GM23338 (cell line): ENCODE results near the gene PACS2. TPM values are rescaled to one million over a fixed set of nuclear protein-coding genes. Genes with fewer than 3 reads are reported as not detected.
A peak's percentile ranks its signal among the peaks of the same experiment; 100 is the strongest.

Experiments used
- ATAC-seq: fragments of 200-7000 bp; cut with Tn5 transposase; 3 replicates; pipeline ENCODE4 v1.9.1; 2020
- DNase-seq: peaks from one replicate; pipeline ENCODE4 v3.0.0-alpha.2; 2015; ENCODE audit warnings: low spot score
- H2AFZ ChIP-seq: fragments of 200-600 bp; sonication (generic); 2 replicates; pipeline ENCODE4 v1.8.0; 2016; ENCODE audit warnings: antibody characterized with exemption, mild to moderate bottlenecking, moderate library complexity
- H3F3A ChIP-seq: fragments of 200-600 bp; sonication (generic); replicated peaks from 2 replicates; pipeline ENCODE4 v1.8.0; 2017; ENCODE audit warnings: antibody characterized with exemption, mixed run types, low read depth
- H3K27ac ChIP-seq: fragments of 200-600 bp; sonication (generic); 2 replicates; pipeline ENCODE4 v1.6.1; 2016; ENCODE audit warnings: low read depth
- H3K27me3 ChIP-seq: fragments of 200-600 bp; sonication (generic); 2 replicates; pipeline ENCODE4 v1.8.0; 2016; ENCODE audit warnings: mild to moderate bottlenecking, mixed run types, moderate library complexity; ENCODE audit not compliant: insufficient read depth
- H3K36me3 ChIP-seq: fragments of 200-600 bp; sonication (generic); 2 replicates; pipeline ENCODE4 v1.8.0; 2016; ENCODE audit warnings: mild to moderate bottlenecking; ENCODE audit not compliant: insufficient read depth
- H3K4me1 ChIP-seq: fragments of 200-600 bp; sonication (generic); 2 replicates; pipeline ENCODE4 v1.8.0; 2016; ENCODE audit warnings: mild to moderate bottlenecking, moderate library complexity; ENCODE audit not compliant: insufficient read depth
- H3K4me2 ChIP-seq: fragments of 200-600 bp; sonication (generic); 2 replicates; pipeline ENCODE4 v1.7.1; 2017; ENCODE audit warnings: mixed run types
- H3K4me3 ChIP-seq: fragments of 200-600 bp; sonication (generic); 2 replicates; pipeline ENCODE4 v1.6.1; 2016; ENCODE audit warnings: mixed run types
- H3K79me2 ChIP-seq: fragments of 200-600 bp; sonication (generic); replicated peaks from 2 replicates; pipeline ENCODE4 v1.8.0; 2017; ENCODE audit warnings: mild to moderate bottlenecking; ENCODE audit not compliant: insufficient read depth
- H3K9me2 ChIP-seq: fragments of 200-600 bp; sonication (generic); 2 replicates; pipeline ENCODE4 v1.8.0; 2017; ENCODE audit not compliant: insufficient read depth
- H4K20me1 ChIP-seq: fragments of 200-600 bp; sonication (generic); replicated peaks from 2 replicates; pipeline ENCODE4 v1.8.0; 2017; ENCODE audit warnings: mild to moderate bottlenecking; ENCODE audit not compliant: insufficient read depth
- H3K27ac Mint-ChIP-seq: 2 replicates; pipeline ENCODE4 v1.8.0; 2020; ENCODE audit warnings: inconsistent platforms, mild to moderate bottlenecking, moderate library complexity, mixed read lengths
- H3K27me3 Mint-ChIP-seq: 3 replicates; pipeline ENCODE4 v1.8.0; 2022; ENCODE audit warnings: low read depth, mild to moderate bottlenecking, moderate library complexity, mixed read lengths, inconsistent platforms; ENCODE audit not compliant: insufficient read depth, poor library complexity
- H3K36me3 Mint-ChIP-seq: 3 replicates; pipeline ENCODE4 v1.8.0; 2021; ENCODE audit warnings: low read depth, mild to moderate bottlenecking, inconsistent platforms, moderate library complexity, mixed read lengths
- H3K4me1 Mint-ChIP-seq: 3 replicates; pipeline ENCODE4 v1.8.0; 2020; ENCODE audit warnings: mild to moderate bottlenecking, inconsistent platforms, mixed read lengths
- H3K4me3 Mint-ChIP-seq: 3 replicates; pipeline ENCODE4 v1.8.0; 2021; ENCODE audit warnings: moderate library complexity, mild to moderate bottlenecking, inconsistent platforms, mixed read lengths
- H3K9me3 Mint-ChIP-seq: 3 replicates; pipeline ENCODE4 v1.8.0; 2020; ENCODE audit warnings: moderate library complexity, mild to moderate bottlenecking, inconsistent platforms, mixed read lengths
- CREB1 ChIP-seq: fragments of 250-450 bp; sonication (Bioruptor Pico); IDR thresholded peaks from 2 replicates; pipeline ENCODE4 v1.5.0; 2020; ENCODE audit warnings: low read depth, mild to moderate bottlenecking, moderate library complexity
- CTCF ChIP-seq, 2 experiments: fragments of 200-600 bp in 1 of 2; sonication (generic) in 1 of 2; conservative IDR thresholded peaks; 2 replicates each; pipeline versions ENCODE4 v1.5.1 to v1.6.1; 2016 to 2017; ENCODE audit warnings: antibody characterized with exemption in 2 of 2, low read depth in 2 of 2, mild to moderate bottlenecking in 2 of 2, moderate library complexity in 1 of 2
- ETS1 ChIP-seq: IDR thresholded peaks from 2 replicates; pipeline ENCODE4 v1.6.1; 2016; ENCODE audit warnings: antibody characterized with exemption
- EZH2 ChIP-seq: fragments of 200-600 bp; sonication (generic); IDR thresholded peaks from one replicate; pipeline ENCODE4 v1.8.0; 2017; ENCODE audit warnings: antibody characterized with exemption, mild to moderate bottlenecking, low read depth; ENCODE audit not compliant: unreplicated experiment
- EZH2phosphoT487 ChIP-seq: fragments of 200-600 bp; sonication (generic); IDR thresholded peaks from one replicate; pipeline ENCODE4 v1.8.1; 2018; ENCODE audit warnings: antibody characterized with exemption; ENCODE audit not compliant: unreplicated experiment
- JUNB ChIP-seq: IDR thresholded peaks from one replicate; pipeline ENCODE4 v1.6.1; 2016; ENCODE audit warnings: antibody characterized with exemption; ENCODE audit not compliant: unreplicated experiment
- NANOG ChIP-seq: IDR thresholded peaks from 2 replicates; pipeline ENCODE4 v1.6.1; 2016; ENCODE audit warnings: antibody characterized with exemption, borderline replicate concordance
- POLR2AphosphoS5 ChIP-seq: IDR thresholded peaks from 2 replicates; pipeline ENCODE4 v1.6.1; 2016; ENCODE audit warnings: antibody characterized with exemption, low read depth
- REST ChIP-seq: IDR thresholded peaks from one replicate; pipeline ENCODE4 v1.6.1; 2018; ENCODE audit warnings: antibody characterized with exemption; ENCODE audit not compliant: unreplicated experiment
- STAT1 ChIP-seq: IDR thresholded peaks from one replicate; pipeline ENCODE4 v1.6.1; 2016; ENCODE audit warnings: antibody characterized with exemption; ENCODE audit not compliant: unreplicated experiment
- ZNF114 ChIP-seq: fragments of 250-450 bp; sonication (Bioruptor Pico); IDR thresholded peaks from 2 replicates; pipeline ENCODE4 v1.5.0; 2020; ENCODE audit warnings: mild to moderate bottlenecking, moderate library complexity
- ZNF331 ChIP-seq: fragments of 250-450 bp; sonication (Bioruptor Pico); IDR thresholded peaks from 2 replicates; pipeline ENCODE4 v1.5.0; 2020; ENCODE audit warnings: low read depth, mild to moderate bottlenecking, moderate library complexity
- ZNF462 ChIP-seq: fragments of 250-450 bp; sonication (Bioruptor Pico); IDR thresholded peaks from 2 replicates; pipeline ENCODE4 v1.5.0; 2020; ENCODE audit warnings: mild to moderate bottlenecking, moderate library complexity
- polyA plus RNA-seq: library from polyadenylated mRNA; unstranded; fragments of >200 nt; fragmentation: Nextera tagmentation; extraction: Ambion mirVana; gene quantifications from 2 replicates; pipeline ENCODE4 v1.2.1, GENCODE V29; 2016
- total RNA-seq: library from RNA; depleted of rRNA; stranded (reverse); fragments of >200 nt; shearing (Covaris generic); gene quantifications from 2 replicates; pipeline ENCODE4 v1.2.3, GENCODE V29; 2014

The PACS2 gene
- total and polyA plus RNA-seq, 2 experiments from 2014 or later, result 22.5 to 79.0 TPM

- peaks cover 18% of the 10 kb centered on the region; the same call in 2 of the 3 replicates for H3K4me1 Mint-ChIP-seq
- Histone ChIP-seq H3K36me3 (no peaks in the 10 kb centered on the region), H4K20me1 (peaks cover 6% of the 10 kb centered on the region; the same call in 1 of the 2 replicates), H3K27ac (no peak overlapping the region), H3K4me3 (no peak overlapping the region), H3K79me2 (peaks cover 60% of the 10 kb centered on the region), H3F3A (0 out of 2 replicates have a peak, but pooled peaks cover 4% of the 10 kb centered on the region), H3K27me3 (no peaks in the 10 kb centered on the region), H2AFZ (no peak overlapping the region), H3K4me1 (no peaks in the 10 kb centered on the region), H3K9me2 (no peaks in the 10 kb centered on the region), H3K4me2 (no peak overlapping the region)
- H3K9me3 Mint-ChIP-seq, result no peaks in the 10 kb centered on the region; the same call in 2 of the 3 replicates
- TF ChIP-seq REST (no peak), CREB1 (no peak), CTCF (conservative IDR thresholded peaks at IDR 0.05; ENCODE audit: low read depth in 2 of 2) (no peak), ETS1 (no peak), EZH2 (no peak), ZNF114 (CRISPR knock-in tag) (no peak), NANOG (no peak), ZNF331 (CRISPR knock-in tag) (no peak), ZNF462 (CRISPR knock-in tag) (no peak), POLR2AphosphoS5 (no peak), EZH2phosphoT487 (no peak), STAT1 (no peak), JUNB (no peak)
- ATAC-seq (no peak), DNase-seq (no peak)
- no peak overlapping the region for H3K4me3 Mint-ChIP-seq
- peaks cover 7% of the 10 kb centered on the region for H3K27me3 Mint-ChIP-seq
- peaks cover 6% of the 10 kb centered on the region; the same call in 2 of the 3 replicates for H3K36me3 Mint-ChIP-seq
- peak overlapping the region; percentile 72; the same call in 1 of the 2 replicates for H3K27ac Mint-ChIP-seq
Measured at GRCh38 chr14:105337966-105338741, 23.6 kb downstream of the PACS2 start.
